Measurements from ENCODE around the gene PPP4R1.

- TF ChIP-seq ELF1 (IDR thresholded peaks at IDR 0.05) (no peak), EZH2phosphoT487 (IDR thresholded peaks at IDR 0.05; ENCODE audit: borderline replicate concordance, low read depth) (no peak), GATA2 (CRISPR knock-in tag; IDR thresholded peaks at IDR 0.05) (no peak)
Observed at GRCh38 chr18:9521770-9522169, 92.6 kb downstream of the PPP4R1 start.
